Measurements from ENCODE around the gene MTERF4. TPM values are rescaled to one million over a fixed set of nuclear protein-coding genes. Genes with fewer than 3 reads are reported as not detected.

Gene MTERF4
- polyA plus RNA-seq, 3 donors, result 15.5 to 37.4 (median 17.8) TPM

DNA sequence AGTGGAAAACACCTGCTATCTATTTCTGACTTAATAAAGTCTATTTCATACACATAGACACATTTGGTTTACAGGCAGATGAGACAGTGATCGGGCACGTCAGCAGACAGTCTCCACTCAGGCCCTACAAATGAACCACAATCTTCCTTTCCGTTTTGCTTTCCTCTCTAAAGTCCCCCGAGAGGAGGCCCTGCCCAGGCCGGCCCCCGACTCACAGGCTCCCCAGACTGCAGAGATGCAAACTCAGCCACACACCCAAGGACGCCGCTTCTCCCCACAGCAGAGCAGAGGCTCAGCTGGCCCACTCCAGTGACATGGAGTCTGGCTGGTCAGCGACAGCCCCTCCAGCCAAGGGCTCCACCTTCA lies 9.3 kb upstream of the MTERF4 start:
- no peaks in the 10 kb centered on the region for H3K79me2 ChIP-seq (ENCODE audit: insufficient read depth, low read length)
- no peaks in the 10 kb centered on the region for H3K27me3 ChIP-seq (ENCODE audit: control insufficient read depth in 2 of 2, insufficient read depth in 2 of 2, low read length in 2 of 2)
- WGBS (ENCODE audit: insufficient coverage), result 91% methylated on average over 7 of the region's 9 CpGs
- no peak overlapping the region for H3K4me3 Mint-ChIP-seq
- no peak overlapping the region for H2AFZ ChIP-seq (ENCODE audit: insufficient read depth, low read depth, low read length, poor library complexity, severe bottlenecking)
- no peaks in the 10 kb centered on the region for H4K20me1 ChIP-seq (ENCODE audit: insufficient read depth, low read length)
- intact Hi-C loops (cut with micrococcal nuclease), result no loop called here
- H3K36me3 ChIP-seq (replicated peaks in 1 of 2; ENCODE audit: control insufficient read depth in 1 of 2, insufficient read depth in 2 of 2, low read length in 2 of 2), result peaks cover 4 to 28% of the 10 kb centered on the region in 2 donors
- no peak overlapping the region for H3K4me3 ChIP-seq (replicated peaks in 1 of 3; ENCODE audit: low read depth in 2 of 3, low read length in 3 of 3)
- H3K27me3 Mint-ChIP-seq (ENCODE audit: low read depth in 3 of 3), result peaks cover 0 to 1% (median 0%) of the 10 kb centered on the region in 3 donors
- no peak for DNase-seq
- H3K4me2 ChIP-seq (replicated peaks; ENCODE audit: extremely low read depth, low read length, poor library complexity, severe bottlenecking), result no peak overlapping the region
- H3K9me3 ChIP-seq (replicated peaks in 1 of 2; ENCODE audit: control insufficient read depth in 1 of 2, insufficient read depth in 1 of 2, low read length in 2 of 2), result no peaks in the 10 kb centered on the region
- no peaks in the 10 kb centered on the region for H3K4me1 ChIP-seq (ENCODE audit: control insufficient read depth in 1 of 2, insufficient read depth in 2 of 2, low read length in 2 of 2)
- TF ChIP-seq, protein P1, sequence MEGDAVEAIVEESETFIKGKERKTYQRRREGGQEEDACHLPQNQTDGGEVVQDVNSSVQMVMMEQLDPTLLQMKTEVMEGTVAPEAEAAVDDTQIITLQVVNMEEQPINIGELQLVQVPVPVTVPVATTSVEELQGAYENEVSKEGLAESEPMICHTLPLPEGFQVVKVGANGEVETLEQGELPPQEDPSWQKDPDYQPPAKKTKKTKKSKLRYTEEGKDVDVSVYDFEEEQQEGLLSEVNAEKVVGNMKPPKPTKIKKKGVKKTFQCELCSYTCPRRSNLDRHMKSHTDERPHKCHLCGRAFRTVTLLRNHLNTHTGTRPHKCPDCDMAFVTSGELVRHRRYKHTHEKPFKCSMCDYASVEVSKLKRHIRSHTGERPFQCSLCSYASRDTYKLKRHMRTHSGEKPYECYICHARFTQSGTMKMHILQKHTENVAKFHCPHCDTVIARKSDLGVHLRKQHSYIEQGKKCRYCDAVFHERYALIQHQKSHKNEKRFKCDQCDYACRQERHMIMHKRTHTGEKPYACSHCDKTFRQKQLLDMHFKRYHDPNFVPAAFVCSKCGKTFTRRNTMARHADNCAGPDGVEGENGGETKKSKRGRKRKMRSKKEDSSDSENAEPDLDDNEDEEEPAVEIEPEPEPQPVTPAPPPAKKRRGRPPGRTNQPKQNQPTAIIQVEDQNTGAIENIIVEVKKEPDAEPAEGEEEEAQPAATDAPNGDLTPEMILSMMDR (IDR thresholded peaks at IDR 0.05), result no peak
- H3K9ac ChIP-seq (ENCODE audit: insufficient read depth, low read length, poor library complexity, severe bottlenecking), result no peak overlapping the region
- no peak overlapping the region for H3K27ac Mint-ChIP-seq
- H3K4me1 Mint-ChIP-seq, result peaks cover 6% of the 10 kb centered on the region
- H3K9me3 Mint-ChIP-seq, result no peaks in the 10 kb centered on the region
- H3K27ac ChIP-seq (ENCODE audit: low read depth in 1 of 2, low read length in 2 of 2), result no peak overlapping the region
- H3K36me3 Mint-ChIP-seq, result peaks cover 20 to 36% of the 10 kb centered on the region in 2 donors

- Histone ChIP-seq H3K4me3 (replicated peaks in 1 of 3; ENCODE audit: low read depth in 2 of 3, low read length in 3 of 3) (no peak overlapping the region), H3K9ac (ENCODE audit: insufficient read depth, low read length, poor library complexity, severe bottlenecking) (no peak overlapping the region), H2AFZ (ENCODE audit: insufficient read depth, low read depth, low read length, poor library complexity, severe bottlenecking) (no peak overlapping the region), H3K36me3 (replicated peaks in 1 of 2; ENCODE audit: control insufficient read depth in 1 of 2, insufficient read depth in 2 of 2, low read length in 2 of 2) (peaks cover 4 to 28% of the 10 kb centered on the region in 2 donors), H4K20me1 (ENCODE audit: insufficient read depth, low read length) (no peaks in the 10 kb centered on the region), H3K27ac (ENCODE audit: low read depth in 1 of 2, low read length in 2 of 2) (no peak overlapping the region), H3K79me2 (ENCODE audit: insufficient read depth, low read length) (no peaks in the 10 kb centered on the region), H3K9me3 (replicated peaks in 1 of 2; ENCODE audit: control insufficient read depth in 1 of 2, insufficient read depth in 1 of 2, low read length in 2 of 2) (no peaks in the 10 kb centered on the region), H3K4me2 (replicated peaks; ENCODE audit: extremely low read depth, low read length, poor library complexity, severe bottlenecking) (no peak overlapping the region), H3K4me1 (ENCODE audit: control insufficient read depth in 1 of 2, insufficient read depth in 2 of 2, low read length in 2 of 2) (no peaks in the 10 kb centered on the region), H3K27me3 (ENCODE audit: control insufficient read depth in 2 of 2, insufficient read depth in 2 of 2, low read length in 2 of 2) (no peaks in the 10 kb centered on the region)
- WGBS (ENCODE audit: insufficient coverage), result 86% methylated on average over 11 of the region's 19 CpGs
- intact Hi-C loops (cut with micrococcal nuclease), result no loop called here
- Mint-ChIP-seq H3K4me1 (peaks cover 6% of the 10 kb centered on the region), H3K27me3 (ENCODE audit: low read depth in 3 of 3) (peaks cover 0 to 1% (median 0%) of the 10 kb centered on the region in 3 donors), H3K27ac (no peak overlapping the region), H3K36me3 (peaks cover 15 to 30% of the 10 kb centered on the region in 2 donors), H3K9me3 (no peaks in the 10 kb centered on the region), H3K4me3 (no peak overlapping the region)
- TF ChIP-seq, protein P1 (IDR thresholded peaks at IDR 0.05), result no peak
- no peak for DNase-seq
These were observed 8.7 kb upstream of the MTERF4 start for GRCh38 chr2:241110607-241111439.
